Fibroblast of mammary gland (primary cell): Measurements from ENCODE around the gene NKG7.
"Not testable (repeated sequence)": the region's sequence is repeated elsewhere in the genome, so short reads cannot be mapped to it uniquely, and the experiment has no call there.

ENCODE experiments used
- DNase-seq: peaks from one replicate; pipeline ENCODE4 v3.0.0-alpha.2; 2010; ENCODE audit warnings: low read depth
- H3K4me3 ChIP-seq: 2 replicates; pipeline ENCODE4 v1.5.1; 2011; ENCODE audit warnings: low read depth, mild to moderate bottlenecking, low read length, moderate library complexity; ENCODE audit not compliant: control insufficient read depth
- CTCF ChIP-seq: conservative IDR thresholded peaks from 2 replicates; pipeline ENCODE4 v1.5.1; 2011; ENCODE audit warnings: low read depth, low read length, inconsistent platforms; ENCODE audit not compliant: control insufficient read depth, insufficient read depth

Gene NKG7

GRCh38 chr19:51415187-51415586 lies 42.7 kb upstream of the NKG7 start:
- no peak overlapping the region for H3K4me3 ChIP-seq
- no peak for TF ChIP-seq CTCF
- DNase-seq: no peak

- DNase-seq: no peak
- no peak for TF ChIP-seq CTCF
- no peak overlapping the region for H3K4me3 ChIP-seq
Measured at GRCh38 chr19:51410950-51411748, 38.7 kb upstream of the NKG7 start.

- no peak overlapping the region for H3K4me3 ChIP-seq
- peak; percentile 57 for TF ChIP-seq CTCF
- peak; percentile 40 for DNase-seq
Measured at GRCh38 chr19:51407511-51408131, 35.2 kb upstream of the NKG7 start.

- TF ChIP-seq CTCF: no peak
- H3K4me3 ChIP-seq: no peak overlapping the region
- no peak for DNase-seq
Measured at GRCh38 chr19:51402117-51402516, 29.7 kb upstream of the NKG7 start.

GRCh38 chr19:51399936-51400335 lies 27.5 kb upstream of the NKG7 start:
- DNase-seq: not testable (repeated sequence)

GRCh38 chr19:51399231-51399630 lies 26.8 kb upstream of the NKG7 start:
- no peak overlapping the region for H3K4me3 ChIP-seq
- DNase-seq: no peak
- TF ChIP-seq CTCF: no peak

More at GRCh38 chr19:51399936-51400335, 27.5 kb upstream of the NKG7 start:
- not testable (repeated sequence) for H3K4me3 ChIP-seq

GRCh38 chr19:51398096-51398704 lies 25.7 kb upstream of the NKG7 start:
- TF ChIP-seq CTCF: peak; percentile 58
- no peak overlapping the region for H3K4me3 ChIP-seq
- DNase-seq: peak; percentile 45

GRCh38 chr19:51397453-51397852 lies 25.0 kb upstream of the NKG7 start:
- DNase-seq: peak; percentile 24
- not testable (repeated sequence) for H3K4me3 ChIP-seq
